ENCODE results near the gene SPEM3.

- TF ChIP-seq CTCF (IDR thresholded peaks at IDR 0.05) (no peak), ZFX (IDR thresholded peaks at IDR 0.05; ENCODE audit: borderline replicate concordance) (no peak)
Measured at GRCh38 chr17:7431231-7431630, 2.6 kb downstream of the SPEM3 start.

Data from 22Rv1 (cell line).